Activated CD4-positive, alpha-beta memory T cell treated with anti-CD3 and anti-CD28 coated beads, Interleukin-2, amount 10 ng/mL, durations not matched to agents 7 days and 5 days (primary cell): Measurements from ENCODE around the gene RBP7. TPM values are rescaled to one million over a fixed set of nuclear protein-coding genes. Genes with fewer than 3 reads are reported as not detected.

Experiments used
- CTCF ChIA-PET: fragments of 350-600 bp; sonication (Branson Sonifier 250); formaldehyde crosslinking; loops from one replicate; lab custom pipeline; 2021; ENCODE audit warnings: antibody characterized with exemption, inconsistent platforms; lab: Charles Lee
- POLR2A ChIA-PET: fragments of 350-600 bp; sonication (Branson Sonifier 250); formaldehyde crosslinking; loops from one replicate; lab custom pipeline; 2021; ENCODE audit warnings: antibody characterized with exemption; lab: Charles Lee
- DNase-seq: peaks from one replicate; pipeline ENCODE4 v3.0.0-alpha.2; 2020
- H3K27ac Mint-ChIP-seq: one replicate; pipeline ENCODE4 v1.8.0; 2021; ENCODE audit warnings: mild to moderate bottlenecking, mixed read lengths
- H3K27me3 Mint-ChIP-seq: one replicate; pipeline ENCODE4 v1.8.0; 2021; ENCODE audit warnings: mixed read lengths
- H3K36me3 Mint-ChIP-seq: one replicate; pipeline ENCODE4 v1.8.0; 2021; ENCODE audit warnings: low read depth, mixed read lengths
- H3K4me1 Mint-ChIP-seq: one replicate; pipeline ENCODE4 v1.8.0; 2021; ENCODE audit warnings: mixed read lengths
- H3K4me3 Mint-ChIP-seq: one replicate; pipeline ENCODE4 v1.8.0; 2021; ENCODE audit warnings: mild to moderate bottlenecking, mixed read lengths
- H3K9me3 Mint-ChIP-seq: one replicate; pipeline ENCODE4 v1.8.0; 2021; ENCODE audit warnings: mixed read lengths
- total RNA-seq, 2 experiments: library from RNA; stranded (reverse); gene quantifications; one replicate each; pipeline ENCODE4 v1.2.3, GENCODE V29; 2021

The RBP7 gene
- total RNA-seq, 2 experiments from 2014 or later = not detected

- H3K27ac Mint-ChIP-seq = no peak overlapping the region
- no peak for DNase-seq
- peaks cover 2% of the 10 kb centered on the region for H3K36me3 Mint-ChIP-seq
- no peak overlapping the region for H3K4me3 Mint-ChIP-seq
- no peaks in the 10 kb centered on the region for H3K9me3 Mint-ChIP-seq
- POLR2A ChIA-PET = no interaction called here
- CTCF ChIA-PET = interaction anchor here (0.6 kb wide), 1 partner anchor 109 kb away, joined by 3 read pairs; no protein-coding TSS in a partner anchor
- H3K4me1 Mint-ChIP-seq = peaks cover 14% of the 10 kb centered on the region
- H3K27me3 Mint-ChIP-seq = no peaks in the 10 kb centered on the region
Observed at GRCh38 chr1:10060311-10061100, 63.5 kb downstream of the RBP7 start.

DNA sequence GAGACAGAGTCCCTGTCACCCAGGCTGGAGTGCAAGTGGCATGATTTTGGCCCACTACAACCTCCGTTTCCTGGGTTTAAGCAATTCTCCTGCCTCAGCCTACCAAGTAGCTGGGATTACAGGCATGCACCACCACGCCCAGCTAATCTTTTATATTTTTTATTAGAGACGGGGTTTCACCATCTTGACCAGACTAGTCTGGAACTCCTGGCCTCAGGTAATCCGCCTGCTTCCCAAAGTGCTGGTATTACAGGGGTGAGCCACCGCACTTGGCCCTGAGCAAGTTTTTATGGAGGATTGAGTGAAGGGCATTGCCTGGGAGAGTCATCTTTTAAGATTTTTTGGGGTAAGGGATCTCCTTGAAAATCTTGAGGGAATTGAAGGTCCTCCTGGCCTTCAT is 64.2 kb downstream of the RBP7 start:
- Mint-ChIP-seq H3K36me3 (peaks cover 2% of the 10 kb centered on the region), H3K27me3 (no peaks in the 10 kb centered on the region), H3K4me3 (no peak overlapping the region), H3K4me1 (peaks cover 11% of the 10 kb centered on the region), H3K27ac (no peak overlapping the region), H3K9me3 (no peaks in the 10 kb centered on the region)
- CTCF ChIA-PET = no interaction called here
- no peak for DNase-seq
- POLR2A ChIA-PET = no interaction called here

GRCh38 chr1:10063878-10064277 is 66.8 kb downstream of the RBP7 start:
- ChIA-PET CTCF (interaction anchor here (0.7 kb wide), 1 partner anchor 136 kb away, joined by 4 read pairs; no protein-coding TSS in a partner anchor), POLR2A (no interaction called here)
- H3K4me1 Mint-ChIP-seq = peaks cover 15% of the 10 kb centered on the region
- no peak overlapping the region for H3K4me3 Mint-ChIP-seq
- no peak for DNase-seq
- H3K27me3 Mint-ChIP-seq = no peaks in the 10 kb centered on the region
- peaks cover 2% of the 10 kb centered on the region for H3K36me3 Mint-ChIP-seq
- no peak overlapping the region for H3K27ac Mint-ChIP-seq
- no peaks in the 10 kb centered on the region for H3K9me3 Mint-ChIP-seq

GRCh38 chr1:10064416-10065343 is 67.7 kb downstream of the RBP7 start:
- Mint-ChIP-seq H3K4me3 (no peak overlapping the region), H3K27me3 (no peaks in the 10 kb centered on the region), H3K9me3 (no peaks in the 10 kb centered on the region), H3K27ac (no peak overlapping the region), H3K36me3 (peaks cover 2% of the 10 kb centered on the region), H3K4me1 (peaks cover 16% of the 10 kb centered on the region)
- no peak for DNase-seq
- CTCF ChIA-PET = no interaction called here
- POLR2A ChIA-PET = no interaction called here

DNA sequence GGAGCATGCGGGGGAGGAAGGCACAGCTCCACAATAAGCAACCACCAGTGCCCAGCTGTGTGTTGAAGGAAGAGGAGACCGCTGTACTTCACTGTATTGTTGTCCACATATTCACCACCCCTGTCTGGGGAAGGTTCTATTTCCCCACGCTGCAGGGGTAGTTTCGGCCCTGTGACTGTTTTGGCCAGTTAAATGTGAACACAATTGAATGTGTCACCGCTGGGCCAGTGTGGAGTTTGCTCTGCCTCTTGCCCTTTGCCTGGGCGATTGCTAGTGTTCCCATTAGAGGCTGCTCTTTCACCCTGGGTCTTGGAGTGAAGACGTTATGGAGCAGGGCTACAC is 68.3 kb downstream of the RBP7 start:
- no peak for DNase-seq
- CTCF ChIA-PET = no interaction called here
- H3K27ac Mint-ChIP-seq = no peak overlapping the region
- POLR2A ChIA-PET = no interaction called here
- no peaks in the 10 kb centered on the region for H3K9me3 Mint-ChIP-seq
- peaks cover 16% of the 10 kb centered on the region for H3K4me1 Mint-ChIP-seq
- no peak overlapping the region for H3K4me3 Mint-ChIP-seq
- no peaks in the 10 kb centered on the region for H3K27me3 Mint-ChIP-seq
- H3K36me3 Mint-ChIP-seq = peaks cover 2% of the 10 kb centered on the region

Other genes starting within 250 kb of the RBP7 start
- 100 to 1,000 TPM in 1 of 2 experiments, 10 to 100 TPM in 1; 96.9 to 102 TPM for gene CLSTN1, start 173.3 kb upstream of the RBP7 start, total RNA-seq
- gene CTNNBIP1, start 87.0 kb upstream of the RBP7 start, total RNA-seq = 10 to 100 TPM; 10.8 to 12.7 TPM
- gene LZIC, start 53.8 kb upstream of the RBP7 start, total RNA-seq = 10 to 100 TPM; 25.2 to 26.5 TPM
- gene NMNAT1, start 53.8 kb upstream of the RBP7 start, total RNA-seq = 1 to 10 TPM; 5.6 to 6.2 TPM
- gene UBE4B, start 35.7 kb downstream of the RBP7 start, total RNA-seq = 10 to 100 TPM; 28.2 to 31.3 TPM
- gene KIF1B, start 213.3 kb downstream of the RBP7 start, total RNA-seq = 10 to 100 TPM; 22.5 to 22.7 TPM